HG03139 (cell line): ENCODE results near the gene CREG2.
A peak's percentile ranks its signal among the peaks of the same experiment; 100 is the strongest.

Experiments used
- ATAC-seq: cut with Tn5 transposase; IDR thresholded peaks from one replicate; pipeline ENCODE4 v1.9.1; 2021; ENCODE audit not compliant: unreplicated experiment

Gene CREG2

DNA sequence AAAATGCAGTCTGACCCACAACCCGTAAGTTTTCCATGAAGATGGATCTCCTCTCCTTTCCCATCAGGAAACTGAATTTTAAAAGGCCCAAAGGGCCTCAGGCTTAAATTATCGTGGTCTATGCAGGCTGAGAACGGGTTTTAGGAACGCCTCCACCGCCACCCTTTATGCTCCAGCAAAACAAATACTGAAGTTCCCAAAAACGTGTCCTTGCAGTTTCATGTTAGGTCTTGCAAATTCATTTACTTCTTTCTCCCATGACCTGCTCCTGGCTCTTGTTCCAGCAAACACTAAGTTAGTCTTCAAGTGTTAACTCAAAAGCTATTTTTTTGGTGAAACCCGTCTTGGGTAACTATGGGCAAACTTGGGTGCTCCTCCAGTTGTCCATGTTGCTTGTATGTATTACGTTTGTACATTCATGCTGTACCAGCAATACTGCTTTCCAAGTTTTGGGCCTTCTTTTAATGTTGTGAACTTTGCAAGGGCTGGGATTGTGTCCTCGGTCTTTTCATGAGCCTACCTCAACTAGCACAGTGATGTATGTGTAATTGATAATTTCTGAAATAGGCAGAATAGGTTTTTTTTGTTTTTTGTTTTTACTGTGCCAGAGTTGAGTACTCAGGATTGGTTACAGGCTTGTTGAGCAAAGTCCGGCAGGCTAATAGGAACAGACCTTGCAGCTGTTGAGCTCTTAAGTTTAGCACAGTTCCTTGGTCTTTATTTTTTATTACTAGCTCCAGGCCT is 77.0 kb downstream of the CREG2 start:
- ATAC-seq = no peak

GRCh38 chr2:101308432-101309210 is 78.7 kb downstream of the CREG2 start, which contains the start of gene RNF149:
Gene RNF149 (minus strand): TSS chr2:101308701. CDS start chr2:101308588, 113 bp downstream.
- ATAC-seq = peak; percentile 55

DNA sequence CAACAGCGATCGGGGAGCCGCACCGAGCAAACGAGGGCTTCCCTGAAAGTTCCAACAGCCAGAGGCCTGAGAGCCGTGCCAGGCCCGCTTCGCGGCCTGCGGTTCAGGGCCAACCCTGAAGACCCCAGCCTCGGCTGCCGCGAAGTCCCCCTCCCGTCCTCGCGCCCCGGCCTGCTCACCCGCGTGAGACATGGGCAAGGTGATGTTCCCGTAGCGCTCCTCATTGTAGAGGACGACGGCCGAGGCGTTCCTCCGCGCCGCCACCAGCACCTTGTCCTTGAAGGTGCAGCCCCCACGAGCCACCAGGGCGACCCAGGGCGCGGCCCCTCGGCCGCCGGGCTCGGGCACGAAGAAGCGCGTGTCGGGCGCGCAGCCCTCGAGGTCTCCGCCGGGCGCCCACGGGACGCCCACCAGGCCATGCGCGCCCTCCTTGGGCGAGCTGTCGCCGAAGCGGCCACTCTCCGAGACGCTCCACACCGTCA is 79.3 kb downstream of the CREG2 start:
- ATAC-seq = peak; percentile 9

- ATAC-seq = no peak
These were observed 79.8 kb downstream of the CREG2 start for GRCh38 chr2:101307503-101307902.

DNA sequence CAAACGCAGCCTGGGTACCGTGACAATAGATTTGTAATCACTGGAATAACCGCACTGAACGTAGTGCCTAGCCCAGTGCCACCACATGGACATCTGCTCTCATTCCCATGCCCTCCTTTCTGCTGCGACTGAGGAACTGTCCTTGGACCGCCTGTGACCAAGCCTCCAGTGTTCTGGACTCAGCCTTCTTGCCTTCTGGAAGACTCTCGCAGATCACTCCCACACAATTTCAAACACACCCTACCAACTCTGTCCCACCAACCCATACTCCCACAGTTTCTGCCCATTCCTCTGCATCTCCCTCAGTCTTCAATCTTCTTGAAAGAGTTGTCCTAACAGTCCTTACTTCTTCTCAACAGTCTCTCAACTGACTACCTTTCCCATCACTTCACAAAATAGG is 80.9 kb downstream of the CREG2 start:
- ATAC-seq = no peak

GRCh38 chr2:101305492-101306078 is 81.7 kb downstream of the CREG2 start:
- no peak for ATAC-seq

- no peak for ATAC-seq
These were observed 82.3 kb downstream of the CREG2 start for GRCh38 chr2:101305035-101305434.

DNA sequence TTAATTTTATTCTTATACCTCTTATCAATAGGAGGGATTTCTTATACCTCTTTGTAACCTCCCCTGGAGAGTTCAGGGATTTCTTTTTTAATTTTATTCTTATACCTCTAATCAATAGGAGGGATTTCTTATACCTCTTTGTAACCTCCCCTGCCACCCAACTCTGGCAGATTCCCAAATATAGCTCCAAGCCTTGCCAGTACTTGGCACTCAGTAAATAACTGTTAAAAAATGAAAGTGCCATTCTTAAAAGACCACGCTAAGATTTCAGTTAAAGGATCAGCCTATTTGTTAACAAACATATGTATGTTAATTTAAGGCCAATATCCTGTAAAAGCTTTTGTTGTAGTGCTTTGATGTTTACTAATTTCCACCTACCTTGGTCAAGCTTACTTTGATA is 83.6 kb downstream of the CREG2 start:
- no peak for ATAC-seq

DNA sequence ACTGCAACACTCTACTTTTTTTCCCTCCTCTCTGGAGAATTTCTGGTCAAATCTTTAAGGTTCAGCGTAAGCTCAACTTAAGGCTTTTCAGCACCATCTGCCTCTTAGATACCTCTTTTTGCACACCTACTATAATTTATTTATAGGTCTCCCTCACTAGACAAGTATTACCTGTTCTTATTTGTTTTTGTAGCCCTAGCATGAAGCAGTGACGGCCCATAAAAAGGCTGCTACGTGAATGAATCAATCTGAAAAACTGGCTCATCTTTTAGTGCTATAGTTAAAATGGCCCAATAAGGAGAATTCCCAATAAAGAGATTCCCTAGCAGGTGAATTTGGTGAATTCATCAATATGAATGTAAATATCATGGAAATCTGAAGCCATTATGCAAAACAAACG is 85.3 kb downstream of the CREG2 start:
- no peak for ATAC-seq

GRCh38 chr2:101300836-101301235 is 86.5 kb downstream of the CREG2 start:
- ATAC-seq = no peak

DNA sequence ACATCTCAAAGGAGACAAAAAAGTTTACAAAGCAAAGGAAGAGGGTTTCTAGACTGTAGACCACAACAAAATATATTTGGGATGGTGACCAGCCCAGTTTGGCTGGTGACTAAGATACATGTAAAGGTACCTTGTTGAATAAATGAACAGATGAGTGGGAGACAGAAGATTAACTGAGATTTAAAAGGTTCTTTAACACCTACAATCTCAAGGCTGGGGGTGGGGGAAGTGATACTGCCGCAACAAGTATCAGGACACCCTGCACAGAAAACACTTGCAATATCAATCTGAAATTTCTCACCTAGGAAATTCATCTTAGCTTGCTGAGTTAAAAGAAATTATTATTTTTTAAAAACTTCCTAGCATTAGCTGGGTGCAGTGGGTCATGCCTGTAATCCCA is 87.1 kb downstream of the CREG2 start:
- no peak for ATAC-seq

DNA sequence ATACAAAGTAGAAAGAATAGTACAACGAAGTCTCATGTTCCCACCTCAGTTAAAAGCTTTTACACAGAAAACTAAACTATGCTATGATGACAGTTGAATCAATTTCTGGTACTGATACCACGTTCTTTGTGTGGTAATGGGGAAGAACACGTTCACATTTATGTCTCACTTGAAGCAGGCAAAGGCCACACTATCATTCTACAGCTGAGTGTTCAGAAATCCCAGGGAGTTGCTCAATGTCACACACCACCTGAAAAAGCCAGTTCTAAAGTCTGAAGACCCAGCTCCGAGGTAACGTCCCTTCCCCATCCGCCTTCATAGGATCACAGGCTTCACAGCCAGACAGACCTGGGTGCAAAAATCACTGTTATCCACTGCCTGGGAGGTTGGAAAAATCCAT is 87.7 kb downstream of the CREG2 start:
- ATAC-seq = no peak

- ATAC-seq = no peak
These were observed 89.9 kb downstream of the CREG2 start for GRCh38 chr2:101297383-101297782.

DNA sequence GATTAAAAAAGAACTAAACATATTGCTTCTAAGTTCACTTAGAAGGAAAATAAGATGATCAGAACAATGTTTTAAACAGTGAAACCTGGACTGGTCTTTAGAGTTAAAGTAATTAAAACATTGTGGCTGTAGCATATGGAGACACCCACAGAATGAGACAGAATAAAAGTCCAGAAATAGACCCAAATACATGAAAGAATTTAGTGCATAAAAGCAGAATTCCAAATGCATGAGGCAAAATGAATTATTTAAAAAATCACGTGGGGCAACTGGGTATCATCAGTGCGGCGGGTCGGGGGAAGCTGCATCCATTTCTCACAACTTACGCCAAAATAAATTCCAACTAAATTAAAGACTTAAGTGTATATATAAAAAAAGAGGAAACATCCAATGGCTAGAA is 90.9 kb downstream of the CREG2 start:
- ATAC-seq = no peak

- no peak for ATAC-seq
These were observed 91.4 kb downstream of the CREG2 start for GRCh38 chr2:101295895-101296294.
